Lower leg skin (tissue), 4 donors: ENCODE data around the gene MTNR1A. TPM values are rescaled to one million over a fixed set of nuclear protein-coding genes. Genes with fewer than 3 reads are reported as not detected.
"Not testable (repeated sequence)": the region's sequence is repeated elsewhere in the genome, so short reads cannot be mapped to it uniquely, and the experiment has no call there.

ENCODE experiments used
- DNase-seq, 2 donors: peaks; one replicate each; pipeline ENCODE4 v3.0.0-alpha.2; 2019; ENCODE audit warnings: low spot score in 2 of 2
- H3K4me3 ChIP-seq: fragments of 200-600 bp; sonication (generic); 2 replicates; pipeline ENCODE4 v1.5.1; 2017; ENCODE audit warnings: mild to moderate bottlenecking, low read depth; ENCODE audit not compliant: poor library complexity, severe bottlenecking
- POLR2A ChIP-seq, 2 donors: fragments of 450-650 bp; IDR thresholded peaks; one replicate each; pipeline ENCODE4 v1.6.1; 2016 to 2017; ENCODE audit warnings: antibody characterized with exemption in 2 of 2, mild to moderate bottlenecking in 1 of 2, moderate library complexity in 1 of 2
- WGBS, 2 donors: methylation state at CpG; one replicate each; pipeline ENCODE4 v1.1.5; 2018; 5-methylcytosine and 5-hydroxymethylcytosine counted together
- intact Hi-C: fragments of 100-400 bp; cut with DNase I; formaldehyde crosslinking; loops from one replicate; pipeline ENCODE4 v1.15.0; 2023; ENCODE audit warnings: low total_unique reads
- total RNA-seq, 4 donors: library from RNA; depleted of rRNA; stranded (reverse); fragments of >200 nt; gene quantifications; one replicate each; pipeline ENCODE4 v1.1.0, GENCODE V29; 2016
- TF ChIP-seq, protein P1 (sequence below), 3 donors: fragments of 450-650 bp; IDR thresholded peaks; one replicate each; pipeline ENCODE4 v1.5.1; 2016; ENCODE audit warnings: antibody characterized with exemption in 3 of 3, mild to moderate bottlenecking in 3 of 3, moderate library complexity in 2 of 3

The MTNR1A gene
- total RNA-seq, 4 donors from 2014 or later = not detected

DNA sequence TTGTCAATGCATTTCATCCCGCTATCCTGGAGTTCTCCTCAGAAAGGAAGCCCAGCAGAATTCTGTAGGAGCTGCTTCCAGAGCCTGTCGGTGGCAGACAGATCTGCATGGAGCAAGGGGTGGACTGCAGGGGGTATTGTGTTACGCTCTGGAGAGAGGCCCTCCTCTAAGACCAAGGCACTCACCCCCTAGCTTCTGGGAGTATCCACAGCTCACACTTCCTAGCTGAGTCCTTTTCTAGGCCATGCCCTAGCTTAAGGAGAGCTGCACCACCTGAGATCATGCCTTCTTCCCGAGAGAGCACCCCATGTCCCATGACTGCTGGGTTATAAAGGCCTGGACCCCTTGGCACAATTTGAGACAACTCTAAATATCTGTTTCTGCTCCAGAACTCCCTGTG is 39.1 kb downstream of the MTNR1A start:
- WGBS, 2 donors = 67% methylated on average over 4 of the region's 4 CpGs
- TF ChIP-seq, protein P1, sequence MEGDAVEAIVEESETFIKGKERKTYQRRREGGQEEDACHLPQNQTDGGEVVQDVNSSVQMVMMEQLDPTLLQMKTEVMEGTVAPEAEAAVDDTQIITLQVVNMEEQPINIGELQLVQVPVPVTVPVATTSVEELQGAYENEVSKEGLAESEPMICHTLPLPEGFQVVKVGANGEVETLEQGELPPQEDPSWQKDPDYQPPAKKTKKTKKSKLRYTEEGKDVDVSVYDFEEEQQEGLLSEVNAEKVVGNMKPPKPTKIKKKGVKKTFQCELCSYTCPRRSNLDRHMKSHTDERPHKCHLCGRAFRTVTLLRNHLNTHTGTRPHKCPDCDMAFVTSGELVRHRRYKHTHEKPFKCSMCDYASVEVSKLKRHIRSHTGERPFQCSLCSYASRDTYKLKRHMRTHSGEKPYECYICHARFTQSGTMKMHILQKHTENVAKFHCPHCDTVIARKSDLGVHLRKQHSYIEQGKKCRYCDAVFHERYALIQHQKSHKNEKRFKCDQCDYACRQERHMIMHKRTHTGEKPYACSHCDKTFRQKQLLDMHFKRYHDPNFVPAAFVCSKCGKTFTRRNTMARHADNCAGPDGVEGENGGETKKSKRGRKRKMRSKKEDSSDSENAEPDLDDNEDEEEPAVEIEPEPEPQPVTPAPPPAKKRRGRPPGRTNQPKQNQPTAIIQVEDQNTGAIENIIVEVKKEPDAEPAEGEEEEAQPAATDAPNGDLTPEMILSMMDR (IDR thresholded peaks at IDR 0.05) = no peak
- no peak for TF ChIP-seq POLR2A (IDR thresholded peaks at IDR 0.05)
- intact Hi-C loops = no loop called here
- no peak for DNase-seq
- H3K4me3 ChIP-seq = no peak overlapping the region

DNA sequence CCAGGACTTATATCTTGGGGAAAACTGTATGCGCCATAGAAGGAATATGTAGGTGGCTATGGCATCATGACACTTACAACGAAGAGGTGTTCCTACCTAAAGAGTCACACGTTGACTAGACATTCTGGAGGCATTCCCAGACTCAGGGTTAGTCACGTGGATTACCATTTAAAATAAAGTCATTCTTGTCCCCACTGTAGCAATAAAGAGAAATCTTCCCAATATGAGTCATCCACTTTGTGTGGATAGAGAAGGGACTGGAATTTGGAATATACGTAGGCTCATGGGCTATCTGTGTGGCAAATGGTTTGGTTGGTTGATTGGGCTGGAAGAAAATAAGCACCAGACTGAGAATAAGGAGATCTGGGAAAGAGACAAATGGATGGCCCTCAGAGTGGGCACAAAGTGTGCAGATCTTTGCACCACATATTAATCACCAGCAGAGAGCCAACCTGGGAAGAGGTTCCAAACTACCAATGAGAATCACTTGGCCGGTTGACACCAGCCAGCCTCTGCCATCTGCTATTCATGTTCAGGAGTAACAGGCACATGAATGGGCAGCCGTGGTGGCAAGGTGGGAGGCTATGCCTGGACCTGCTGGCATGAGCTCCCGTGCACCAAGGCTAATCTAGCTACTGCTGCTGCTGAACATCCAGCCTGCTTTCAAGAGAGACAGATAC is 41.0 kb downstream of the MTNR1A start:
- TF ChIP-seq, protein P1 (IDR thresholded peaks at IDR 0.05) = no peak
- TF ChIP-seq POLR2A (IDR thresholded peaks at IDR 0.05) = no peak
- WGBS, 2 donors = 69 to 87% methylated on average over 7 to 8 of the region's 8 CpGs
- intact Hi-C loops = no loop called here
- H3K4me3 ChIP-seq = no peak overlapping the region
- DNase-seq = no peak

DNA sequence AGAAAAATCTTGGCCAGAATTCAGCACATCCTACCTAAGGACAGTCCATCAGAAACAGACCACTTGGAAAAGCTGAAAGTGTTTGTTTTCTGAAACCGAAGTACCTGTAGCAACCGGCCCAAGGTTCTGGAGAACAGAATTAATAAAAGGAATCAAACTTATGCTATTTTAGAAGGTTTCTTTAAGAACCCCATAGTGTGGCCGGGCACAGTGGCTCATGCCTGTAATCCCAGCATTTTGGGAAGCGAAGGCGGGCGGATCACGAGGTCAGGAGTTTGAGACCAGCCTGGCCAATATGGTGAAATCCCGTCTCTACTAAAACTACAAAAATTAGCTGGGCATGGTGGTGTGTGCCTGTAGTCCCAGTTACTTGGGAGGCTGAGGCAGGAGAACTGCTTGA is 50.6 kb downstream of the MTNR1A start:
- 92 to 94% methylated on average over 8 of the region's 8 CpGs for WGBS, 2 donors
- intact Hi-C loops, H3K4me3 ChIP-seq: not testable (repeated sequence)
- peak in 1 of 2 donors; percentile 59 for DNase-seq

DNA sequence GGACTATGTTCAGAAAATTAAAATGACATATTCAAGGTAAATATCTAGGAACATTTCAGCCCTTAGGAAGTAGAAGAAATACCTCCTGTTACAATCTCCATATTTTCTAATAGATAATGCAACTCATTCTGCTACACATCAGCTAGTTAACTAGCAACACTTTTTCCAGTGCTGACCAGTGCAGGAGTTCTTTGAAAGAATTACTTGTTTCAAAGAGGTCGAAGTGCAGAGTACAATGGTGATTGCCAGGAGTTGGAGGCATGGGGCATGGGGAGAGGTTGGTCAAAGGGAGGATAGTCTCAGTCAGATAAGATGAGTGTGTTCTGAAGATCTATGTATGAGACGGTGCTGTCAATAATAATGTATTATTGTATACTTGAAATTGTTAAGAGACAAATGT is 53.1 kb downstream of the MTNR1A start:
- no peak for DNase-seq
- intact Hi-C loops = no loop called here
- WGBS, 2 donors = 74 to 80% methylated on average over 2 of the region's 2 CpGs
- no peak for TF ChIP-seq POLR2A (IDR thresholded peaks at IDR 0.05)
- no peak overlapping the region for H3K4me3 ChIP-seq

DNA sequence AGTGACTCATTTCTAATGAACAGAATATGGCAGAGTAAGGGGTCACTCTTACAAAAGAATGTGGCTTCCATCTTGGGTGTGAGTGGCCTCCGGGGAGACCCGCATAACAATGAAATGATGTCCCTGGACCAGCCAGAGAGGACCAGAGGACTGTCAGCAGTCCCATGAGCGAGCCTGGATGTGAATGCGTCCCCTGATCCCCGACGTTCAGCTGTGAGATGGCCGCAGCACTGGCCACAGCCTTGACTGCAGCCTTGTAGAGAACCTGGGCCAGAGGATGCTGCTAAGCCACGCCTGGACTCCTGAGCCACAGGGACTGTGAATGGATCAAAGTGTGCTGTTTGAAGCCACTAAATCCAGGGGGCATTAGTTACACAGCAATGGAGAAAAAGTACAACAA is 53.8 kb downstream of the MTNR1A start:
- 85 to 89% methylated on average over 8 of the region's 8 CpGs for WGBS, 2 donors
- intact Hi-C loops = no loop called here

DNA sequence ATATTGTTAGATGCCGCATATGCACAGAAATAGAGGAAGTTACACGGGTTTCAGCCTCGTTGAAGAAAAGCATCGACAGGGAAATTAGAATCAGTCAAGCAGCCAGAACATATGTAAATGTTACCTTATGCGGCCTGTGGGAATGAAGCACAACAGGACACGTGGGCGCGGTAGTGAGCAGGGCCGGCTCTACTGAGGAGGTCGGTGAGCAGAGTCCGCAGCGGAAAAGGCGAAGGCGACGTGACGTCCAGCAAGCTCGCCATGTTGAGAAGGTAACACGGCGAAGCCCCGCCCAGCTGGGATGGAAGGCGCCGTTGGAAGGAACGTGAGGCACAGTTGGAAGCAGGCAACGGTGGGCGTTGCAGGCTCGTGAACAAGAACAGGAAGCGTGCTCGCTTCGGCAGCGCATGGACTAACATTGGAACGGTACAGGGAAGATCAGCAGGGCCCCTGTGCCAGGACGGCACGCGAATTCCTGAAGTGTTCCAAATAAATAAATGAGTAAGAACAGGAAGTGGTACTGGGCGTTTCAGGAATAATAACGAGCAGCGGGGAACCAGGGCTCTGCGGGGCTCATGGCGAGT is 54.6 kb downstream of the MTNR1A start:
- TF ChIP-seq POLR2A (IDR thresholded peaks at IDR 0.05) = no peak
- intact Hi-C loops = no loop called here
- H3K4me3 ChIP-seq = no peak overlapping the region
- DNase-seq = no peak
- WGBS, 2 donors = 81 to 85% methylated on average over 39 of the region's 39 CpGs

More for the DNA sequence above, 53.8 kb downstream of the MTNR1A start:
- no peak for DNase-seq
- TF ChIP-seq POLR2A (IDR thresholded peaks at IDR 0.05) = no peak
- TF ChIP-seq, protein P1 (IDR thresholded peaks at IDR 0.05) = no peak
- H3K4me3 ChIP-seq = no peak overlapping the region

DNA sequence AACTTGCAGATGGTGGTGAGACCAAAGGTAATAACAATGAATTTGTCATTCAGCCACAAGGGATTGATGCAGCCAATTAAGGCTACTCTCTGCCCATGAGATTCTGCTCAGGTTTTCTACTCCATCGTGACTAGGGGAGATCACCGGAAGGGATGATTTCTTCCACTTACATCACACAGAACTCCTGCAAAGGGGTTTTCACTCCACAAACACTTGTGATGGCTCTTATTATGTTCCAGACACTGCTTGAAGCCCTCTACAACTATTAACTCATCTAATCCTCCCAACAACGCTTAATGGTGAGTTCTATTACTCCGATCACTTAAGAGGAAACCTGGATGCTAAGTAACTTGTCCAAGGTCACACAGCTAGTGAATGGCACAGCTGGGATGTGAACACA is 55.9 kb downstream of the MTNR1A start:
- TF ChIP-seq POLR2A (IDR thresholded peaks at IDR 0.05) = no peak
- TF ChIP-seq, protein P1 (IDR thresholded peaks at IDR 0.05) = no peak
- H3K4me3 ChIP-seq = no peak overlapping the region
- WGBS, 2 donors = 88 to 91% methylated on average over 4 of the region's 4 CpGs
- intact Hi-C loops = no loop called here
- DNase-seq = no peak
